Upper lobe of left lung (tissue), 4 donors: ENCODE data around the gene PLAC9.

Source experiments
- EP300 ChIP-seq, 4 donors: sonication (generic); formaldehyde crosslinking; IDR thresholded peaks; one replicate each; pipeline ENCODE4 v1.5.1; 2017; ENCODE audit warnings: antibody characterized with exemption in 4 of 4, control low read depth in 2 of 4
- TF ChIP-seq, protein P1 (sequence below), 6 experiments: fragments of 450-650 bp in 4 of 6; fragments of 200-600 bp in 2 of 6; sonication (generic) in 2 of 6; IDR thresholded peaks; one replicate each; pipeline ENCODE4 v1.5.1; 2016 to 2019; ENCODE audit warnings: antibody characterized with exemption in 6 of 6

DNA sequence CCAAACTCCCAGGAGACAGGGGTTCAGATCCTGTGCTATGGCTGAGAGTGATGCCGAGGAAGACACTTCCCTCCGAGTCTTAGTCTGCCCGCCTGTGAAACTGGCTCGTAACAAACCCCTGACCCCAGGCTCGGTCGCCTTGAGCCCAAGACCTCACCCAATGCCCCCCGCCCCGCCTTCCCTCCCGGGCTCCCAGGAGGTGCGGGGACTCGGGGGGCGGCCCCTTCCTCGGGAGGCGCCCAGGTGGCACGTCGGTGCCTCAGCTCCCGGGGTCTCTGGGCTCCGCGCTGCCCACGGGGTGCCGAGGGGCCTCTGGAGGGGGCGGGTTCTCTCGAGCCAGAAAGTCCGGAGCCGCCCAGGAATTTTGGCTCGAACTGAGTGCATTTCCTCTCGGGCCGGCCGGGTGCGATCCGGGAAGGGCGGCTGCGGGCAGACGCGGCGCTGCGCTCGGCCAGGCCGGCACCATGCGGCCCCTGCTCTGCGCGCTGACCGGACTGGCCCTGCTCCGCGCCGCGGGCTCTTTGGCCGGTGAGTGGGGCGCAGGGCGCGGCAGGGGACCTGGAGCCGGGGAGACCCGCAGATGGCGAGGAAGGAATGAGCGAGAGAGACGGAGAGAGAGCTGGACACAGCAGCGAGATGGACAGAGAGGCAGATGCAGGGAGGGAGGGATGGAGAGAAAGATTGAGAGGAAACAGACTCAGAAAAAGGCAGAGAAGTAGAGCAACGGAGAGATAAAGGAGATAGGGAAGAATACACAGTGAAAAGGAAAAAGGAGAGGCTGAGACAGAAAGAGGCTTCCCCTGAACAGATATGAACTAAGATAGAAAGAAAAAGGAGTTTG is at the start of gene PLAC9:
- TF ChIP-seq, protein P1, sequence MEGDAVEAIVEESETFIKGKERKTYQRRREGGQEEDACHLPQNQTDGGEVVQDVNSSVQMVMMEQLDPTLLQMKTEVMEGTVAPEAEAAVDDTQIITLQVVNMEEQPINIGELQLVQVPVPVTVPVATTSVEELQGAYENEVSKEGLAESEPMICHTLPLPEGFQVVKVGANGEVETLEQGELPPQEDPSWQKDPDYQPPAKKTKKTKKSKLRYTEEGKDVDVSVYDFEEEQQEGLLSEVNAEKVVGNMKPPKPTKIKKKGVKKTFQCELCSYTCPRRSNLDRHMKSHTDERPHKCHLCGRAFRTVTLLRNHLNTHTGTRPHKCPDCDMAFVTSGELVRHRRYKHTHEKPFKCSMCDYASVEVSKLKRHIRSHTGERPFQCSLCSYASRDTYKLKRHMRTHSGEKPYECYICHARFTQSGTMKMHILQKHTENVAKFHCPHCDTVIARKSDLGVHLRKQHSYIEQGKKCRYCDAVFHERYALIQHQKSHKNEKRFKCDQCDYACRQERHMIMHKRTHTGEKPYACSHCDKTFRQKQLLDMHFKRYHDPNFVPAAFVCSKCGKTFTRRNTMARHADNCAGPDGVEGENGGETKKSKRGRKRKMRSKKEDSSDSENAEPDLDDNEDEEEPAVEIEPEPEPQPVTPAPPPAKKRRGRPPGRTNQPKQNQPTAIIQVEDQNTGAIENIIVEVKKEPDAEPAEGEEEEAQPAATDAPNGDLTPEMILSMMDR (IDR thresholded peaks at IDR 0.05): no peak
- TF ChIP-seq EP300 (IDR thresholded peaks at IDR 0.05): no peak
